ENCODE data around the gene A2M. TPM values are rescaled to one million over a fixed set of nuclear protein-coding genes. Genes with fewer than 3 reads are reported as not detected.

Gene A2M
- total and polyA plus RNA-seq, 2 of the 4 experiments (the other 2 are of a cell fraction), result 1.1 to 3.2 TPM

GRCh38 chr12:9043766-9044165 lies 72.0 kb downstream of the A2M start:
- ChIA-PET CTCF (no interaction called here), POLR2A (ENCODE audit: unreplicated experiment) (no interaction called here)
- no peaks in the 10 kb centered on the region for H3K36me3 ChIP-seq (ENCODE audit: control insufficient read depth, insufficient read depth, low read length)
- H3K4me3 ChIP-seq (ENCODE audit: insufficient read depth, low read depth, low read length), result no peak overlapping the region
- no peaks in the 10 kb centered on the region for H3K9me3 ChIP-seq (ENCODE audit: control insufficient read depth, insufficient read depth, low read length)
- no peak overlapping the region for H4K8ac ChIP-seq (ENCODE audit: low read depth in 2 of 2, low read length in 2 of 2)
- H2BK120ac ChIP-seq (ENCODE audit: low read depth, low read length), result no peak overlapping the region
- no peak overlapping the region for H3K9ac ChIP-seq (ENCODE audit: low read depth, low read length)
- no TSS peak for BruUV-seq (replicated peaks)
- no peak overlapping the region for H3K23ac ChIP-seq (ENCODE audit: low read depth, low read length)
- H3K56ac ChIP-seq (ENCODE audit: extremely low read depth, insufficient read depth, low read length), result no peak overlapping the region
- in situ Hi-C loops (cut with MboI; ENCODE audit: low sequenced_read_pairs), result loop anchor here (10.0 kb wide), 1 partner anchor 389 kb away; no protein-coding TSS in a partner anchor
- no peak overlapping the region for H3K4me2 ChIP-seq (ENCODE audit: low read depth, low read length)
- no peak overlapping the region for H2AFZ ChIP-seq (replicated peaks; ENCODE audit: low read length, poor library complexity)
- TF ChIP-seq RAD21 (IDR thresholded peaks at IDR 0.05; ENCODE audit: low read length) (no peak), POLR2A (IDR thresholded peaks at IDR 0.05; ENCODE audit: low read depth, low read length) (no peak), RCOR1 (IDR thresholded peaks at IDR 0.05; ENCODE audit: insufficient replicate concordance, low read length) (no peak), FOS (IDR thresholded peaks at IDR 0.05; ENCODE audit: low read depth, low read length) (no peak), USF2 (IDR thresholded peaks at IDR 0.05; ENCODE audit: low read depth, low read length) (no peak), CTCF (conservative IDR thresholded peaks at IDR 0.05; ENCODE audit: low read depth, low read length) (no peak), NFE2L2 (IDR thresholded peaks at IDR 0.05; ENCODE audit: low read depth, low read length) (no peak), MAZ (IDR thresholded peaks at IDR 0.05; ENCODE audit: borderline replicate concordance, low read depth, low read length) (no peak), CHD1 (IDR thresholded peaks at IDR 0.05; ENCODE audit: low read depth, low read length) (no peak), RFX5 (IDR thresholded peaks at IDR 0.05; ENCODE audit: low read depth, low read length) (no peak), MAFK (IDR thresholded peaks at IDR 0.05; ENCODE audit: low read depth, low read length) (no peak), BHLHE40 (IDR thresholded peaks at IDR 0.05; ENCODE audit: low read depth, low read length) (no peak), MXI1 (IDR thresholded peaks at IDR 0.05; ENCODE audit: borderline replicate concordance, low read depth, low read length) (no peak), CEBPB (IDR thresholded peaks at IDR 0.05; ENCODE audit: low read depth, low read length) (no peak), SMC3 (IDR thresholded peaks at IDR 0.05; ENCODE audit: low read depth, low read length) (no peak)
- TF ChIP-seq, protein P1, sequence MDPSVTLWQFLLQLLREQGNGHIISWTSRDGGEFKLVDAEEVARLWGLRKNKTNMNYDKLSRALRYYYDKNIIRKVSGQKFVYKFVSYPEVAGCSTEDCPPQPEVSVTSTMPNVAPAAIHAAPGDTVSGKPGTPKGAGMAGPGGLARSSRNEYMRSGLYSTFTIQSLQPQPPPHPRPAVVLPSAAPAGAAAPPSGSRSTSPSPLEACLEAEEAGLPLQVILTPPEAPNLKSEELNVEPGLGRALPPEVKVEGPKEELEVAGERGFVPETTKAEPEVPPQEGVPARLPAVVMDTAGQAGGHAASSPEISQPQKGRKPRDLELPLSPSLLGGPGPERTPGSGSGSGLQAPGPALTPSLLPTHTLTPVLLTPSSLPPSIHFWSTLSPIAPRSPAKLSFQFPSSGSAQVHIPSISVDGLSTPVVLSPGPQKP (IDR thresholded peaks at IDR 0.05; ENCODE audit: borderline replicate concordance, low read depth, low read length), result no peak
- no peak overlapping the region for H2BK5ac ChIP-seq (ENCODE audit: low read depth, low read length, poor library complexity, severe bottlenecking)
- H3K79me1 ChIP-seq (ENCODE audit: low read depth in 1 of 2, low read length in 2 of 2), result no peaks in the 10 kb centered on the region
- H3K4me1 ChIP-seq (ENCODE audit: control insufficient read depth, insufficient read depth, low read length), result no peaks in the 10 kb centered on the region
- no peak for ATAC-seq (ENCODE audit: low read depth)
- dilution Hi-C loops (cut with HindIII; ENCODE audit: low sequenced_read_pairs, unreplicated experiment), result no loop called here
- H3K27ac ChIP-seq (ENCODE audit: insufficient read depth, low read length), result no peak overlapping the region
- no peak overlapping the region for H2AK5ac ChIP-seq (ENCODE audit: low read depth, low read length)
- DNase-seq, result no peak
- H4K5ac ChIP-seq (ENCODE audit: low read depth, low read length), result no peak overlapping the region
- H2BK15ac ChIP-seq (ENCODE audit: low read depth, low read length), result no peak overlapping the region
- H3K14ac ChIP-seq (replicated peaks; ENCODE audit: low read depth, low read length), result no peak overlapping the region
- peaks cover 2% of the 10 kb centered on the region; the same call in 1 of the 2 replicates for H3K27me3 ChIP-seq (ENCODE audit: control insufficient read depth, insufficient read depth, low read length)
- no peak overlapping the region for H2AK9ac ChIP-seq (replicated peaks; ENCODE audit: low read depth, low read length, poor library complexity)
- no peaks in the 10 kb centered on the region for H3K9me1 ChIP-seq (ENCODE audit: insufficient read depth, low read length)
- H4K20me1 ChIP-seq (ENCODE audit: insufficient read depth, low read length), result no peaks in the 10 kb centered on the region
- no peak overlapping the region for H3K4ac ChIP-seq (ENCODE audit: low read depth, low read length)
- no peak overlapping the region for H3K18ac ChIP-seq (ENCODE audit: low read depth, low read length)
- H2BK20ac ChIP-seq (ENCODE audit: low read depth, low read length), result no peak overlapping the region
- no peak overlapping the region for H4K91ac ChIP-seq (ENCODE audit: insufficient read depth, low read depth, low read length)
- WGBS, 2 experiments (ENCODE audit: extremely low coverage in 2 of 2, insufficient read length in 1 of 2), result 40% methylated on average over 1 of the region's 2 CpGs; no CpG with 5 or more reads in 1 of the 2 experiments
- intact Hi-C loops (cut with micrococcal nuclease), result no loop called here
